HG03097 (cell line): ENCODE data around the gene TRAF1.
A peak's percentile ranks its signal among the peaks of the same experiment; 100 is the strongest.

ENCODE experiments used
- ATAC-seq: cut with Tn5 transposase; IDR thresholded peaks from one replicate; pipeline ENCODE4 v1.9.1; 2021; ENCODE audit not compliant: unreplicated experiment, low FRiP score

Gene TRAF1

DNA sequence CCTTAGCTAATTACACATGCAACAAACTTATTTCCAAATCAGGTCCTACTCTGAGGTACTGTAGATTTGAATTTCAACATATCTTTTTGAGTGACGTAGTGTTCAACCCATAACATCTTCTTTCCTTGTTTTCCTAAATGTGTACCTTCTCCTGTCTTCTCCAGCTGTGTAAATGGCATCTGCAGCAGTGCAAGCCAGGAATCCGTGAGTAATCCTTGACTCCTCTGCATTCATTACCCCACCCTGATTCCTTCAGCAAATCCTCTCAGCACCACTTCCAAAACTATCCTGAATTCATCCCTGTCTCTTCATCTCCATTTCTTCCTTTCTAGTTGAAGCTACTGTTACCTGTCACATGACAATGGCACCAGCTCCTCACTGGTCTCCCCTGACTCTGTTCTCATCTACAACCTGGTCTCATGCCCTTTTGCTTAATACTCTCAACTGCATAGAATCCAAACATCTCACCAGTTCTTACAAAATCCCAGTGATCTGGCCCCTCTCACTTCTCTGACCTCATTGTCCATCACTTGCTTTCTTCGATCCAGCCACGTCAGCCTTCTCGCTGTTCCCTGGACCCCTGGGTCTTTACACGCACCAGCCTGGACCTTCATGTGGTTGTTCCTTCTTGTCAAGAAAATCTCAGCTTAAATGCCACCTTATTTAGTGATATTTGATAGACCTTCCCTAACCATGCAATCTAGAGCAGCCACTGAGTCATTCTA lies 14.6 kb upstream of the TRAF1 start:
- ATAC-seq, result no peak

DNA sequence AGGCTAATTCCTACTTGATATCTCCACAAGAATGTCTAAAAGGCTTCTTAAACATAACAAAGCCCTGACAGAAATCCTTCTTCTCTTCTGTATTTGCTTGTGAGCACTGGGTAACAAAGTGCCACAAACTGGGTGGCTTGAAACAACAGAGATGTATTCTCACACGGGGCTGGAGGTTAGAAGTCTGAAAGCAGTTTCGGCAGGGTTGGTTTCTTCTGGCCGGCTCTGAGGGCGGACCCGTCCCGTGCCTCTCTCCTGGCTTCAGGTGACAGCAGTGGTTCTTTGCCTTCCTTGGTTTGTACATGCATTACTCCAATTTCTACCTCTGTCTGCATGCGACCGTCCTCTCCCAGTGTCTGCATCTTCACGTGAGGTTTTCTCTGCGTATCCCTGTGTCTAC lies 14.0 kb upstream of the TRAF1 start:
- ATAC-seq, result no peak

DNA sequence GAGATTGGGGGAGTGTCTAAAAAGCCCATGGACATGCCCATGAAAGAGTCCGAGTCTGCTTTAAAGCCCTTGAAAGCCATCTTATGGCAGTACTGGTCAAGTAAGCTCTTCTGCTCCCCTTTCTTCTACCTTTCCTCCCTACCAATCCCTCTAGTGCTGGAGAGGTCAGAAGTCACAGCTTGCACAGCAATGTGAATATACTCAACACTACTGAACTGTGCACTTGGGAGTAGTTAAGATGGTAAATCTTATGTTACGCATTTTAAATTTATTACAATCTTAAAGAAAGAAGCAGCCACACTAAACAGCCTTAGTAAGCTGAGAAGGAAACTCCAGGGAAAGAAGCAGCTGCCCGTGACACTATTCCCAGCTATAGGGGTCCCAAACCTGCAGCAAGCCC lies 12.3 kb upstream of the TRAF1 start:
- ATAC-seq, result no peak

DNA sequence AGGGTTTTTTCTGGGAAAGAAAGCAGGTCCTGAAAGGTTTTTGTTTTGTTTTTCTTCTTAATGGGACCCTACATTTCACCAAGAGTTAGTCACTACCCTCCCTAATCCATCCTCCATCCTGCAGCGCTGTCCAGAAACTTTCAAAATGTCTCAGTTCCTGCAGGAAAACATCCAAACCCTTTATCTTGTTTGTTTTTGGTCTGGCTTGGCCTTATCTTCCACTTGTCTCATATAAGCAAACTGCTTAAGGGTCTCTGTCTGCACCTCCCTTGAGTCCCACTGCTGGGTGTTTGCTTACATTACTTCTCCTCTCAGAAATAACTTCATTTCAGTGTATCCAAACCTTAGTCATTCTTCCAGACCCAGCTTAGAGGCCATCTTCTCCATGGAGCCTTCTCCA lies 11.0 kb upstream of the TRAF1 start:
- ATAC-seq, result no peak

DNA sequence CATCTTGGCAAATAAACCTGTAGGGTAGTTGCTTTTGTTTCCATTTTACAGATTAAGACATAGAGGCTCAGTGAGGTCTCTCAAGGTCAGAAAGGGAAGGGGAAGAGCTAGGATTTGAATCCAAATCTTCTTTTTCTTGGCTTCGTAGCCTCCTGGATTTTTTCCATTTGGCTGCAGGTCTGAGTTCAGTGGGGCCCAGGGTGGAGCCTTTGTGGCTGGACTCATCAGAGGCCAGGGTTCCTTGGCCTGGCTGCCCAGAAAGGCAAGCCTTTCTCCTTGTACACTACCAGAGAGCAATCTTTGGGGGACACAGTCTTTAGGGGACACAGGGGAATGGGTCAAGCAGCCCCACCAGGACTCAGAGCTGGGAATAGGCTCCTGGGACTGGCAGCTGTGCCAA lies 10.5 kb upstream of the TRAF1 start:
- ATAC-seq, result no peak

DNA sequence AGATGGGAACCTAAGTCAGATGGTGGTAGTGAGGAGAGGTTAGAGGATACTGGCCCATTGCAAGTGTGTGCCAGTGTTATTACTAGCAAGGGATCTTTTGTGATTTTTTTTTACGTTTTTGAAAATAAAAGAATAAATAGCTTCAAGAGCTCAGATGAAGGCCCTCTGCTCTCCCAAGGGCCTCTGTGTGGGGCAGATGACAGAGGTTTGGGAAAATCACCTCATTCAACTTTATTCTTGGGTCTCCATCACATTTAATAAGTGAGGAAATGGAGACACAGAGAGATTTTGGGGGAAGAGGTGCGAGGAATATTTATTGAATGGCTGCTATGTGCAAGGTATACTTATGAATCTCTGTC lies 10.1 kb upstream of the TRAF1 start:
- no peak for ATAC-seq

DNA sequence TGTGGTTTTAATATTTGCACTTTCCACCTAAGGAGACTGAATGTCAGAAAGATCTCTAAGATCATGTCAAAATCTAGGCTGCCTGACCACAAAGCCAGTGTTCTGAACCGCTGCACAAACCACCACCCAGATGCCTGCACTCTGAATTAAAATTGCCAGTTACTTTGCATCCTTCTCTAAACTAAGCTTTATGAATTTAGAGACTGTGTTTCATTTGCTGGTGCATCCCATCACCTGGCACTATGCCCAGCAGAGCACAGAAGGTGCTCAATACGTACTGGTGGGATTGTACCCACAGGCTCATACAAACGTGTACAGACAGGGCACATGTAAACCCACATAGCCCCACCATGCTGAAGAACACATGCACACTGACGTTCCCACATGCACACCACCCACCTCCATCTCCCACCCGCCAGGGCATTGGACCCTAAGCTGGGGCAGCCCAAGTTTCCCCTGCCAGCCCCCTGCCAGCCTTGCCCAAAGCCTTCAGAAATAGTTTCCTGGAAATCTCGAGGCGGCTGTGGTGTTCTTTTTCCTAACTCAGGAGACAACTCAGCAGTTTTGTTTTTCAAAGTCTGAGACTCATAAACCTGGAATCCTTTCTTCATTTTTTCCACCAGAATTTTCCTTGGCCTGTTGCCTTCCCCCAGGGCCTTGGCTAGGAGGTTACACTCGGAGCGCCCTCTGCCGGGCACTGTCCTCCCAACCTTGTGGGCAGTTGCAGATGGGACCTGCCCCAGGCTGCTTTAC lies 9.6 kb upstream of the TRAF1 start:
- no peak for ATAC-seq

DNA sequence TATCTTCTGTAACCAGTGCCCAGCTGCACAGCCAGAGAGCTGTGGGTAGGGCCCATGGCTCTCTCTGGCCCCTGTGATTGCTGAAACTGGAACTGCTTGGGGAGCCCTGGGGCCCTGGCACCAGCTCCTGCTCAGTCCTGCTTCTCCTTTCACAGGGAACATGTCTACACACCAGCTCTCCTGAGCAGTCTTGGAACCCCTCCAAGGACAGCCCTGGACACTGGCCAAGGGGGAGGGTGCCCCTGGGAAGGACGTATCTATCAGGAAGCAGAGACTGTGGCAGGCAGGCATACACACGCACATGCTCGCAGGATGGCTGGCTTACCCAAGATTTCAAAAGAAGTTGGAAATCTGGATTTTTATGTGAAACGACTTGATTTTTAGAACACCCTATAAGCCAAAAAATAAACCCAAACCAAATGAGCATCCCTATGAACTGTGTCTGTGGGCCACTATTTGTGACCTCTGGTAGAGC lies 8.8 kb upstream of the TRAF1 start:
- no peak for ATAC-seq

DNA sequence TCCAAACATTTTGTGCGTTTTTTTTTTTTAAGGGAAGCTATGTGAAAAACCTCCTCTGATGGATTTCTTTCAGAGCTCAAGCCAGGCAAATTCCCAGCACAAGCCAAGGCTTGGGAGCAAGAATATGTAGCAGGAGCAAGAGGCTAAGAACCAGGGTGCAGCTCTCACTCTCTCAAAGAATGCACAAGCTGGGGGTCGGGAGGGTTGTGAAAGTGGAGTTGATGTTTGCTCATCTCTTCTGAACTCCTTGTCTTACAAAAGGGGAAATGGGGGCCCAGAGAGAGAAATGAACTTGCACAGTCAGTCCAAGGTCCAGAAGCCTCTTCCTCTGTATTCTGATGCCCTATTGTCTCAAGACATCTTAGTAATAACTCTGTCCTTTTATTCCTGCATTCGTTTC lies 7.7 kb upstream of the TRAF1 start:
- ATAC-seq, result no peak

DNA sequence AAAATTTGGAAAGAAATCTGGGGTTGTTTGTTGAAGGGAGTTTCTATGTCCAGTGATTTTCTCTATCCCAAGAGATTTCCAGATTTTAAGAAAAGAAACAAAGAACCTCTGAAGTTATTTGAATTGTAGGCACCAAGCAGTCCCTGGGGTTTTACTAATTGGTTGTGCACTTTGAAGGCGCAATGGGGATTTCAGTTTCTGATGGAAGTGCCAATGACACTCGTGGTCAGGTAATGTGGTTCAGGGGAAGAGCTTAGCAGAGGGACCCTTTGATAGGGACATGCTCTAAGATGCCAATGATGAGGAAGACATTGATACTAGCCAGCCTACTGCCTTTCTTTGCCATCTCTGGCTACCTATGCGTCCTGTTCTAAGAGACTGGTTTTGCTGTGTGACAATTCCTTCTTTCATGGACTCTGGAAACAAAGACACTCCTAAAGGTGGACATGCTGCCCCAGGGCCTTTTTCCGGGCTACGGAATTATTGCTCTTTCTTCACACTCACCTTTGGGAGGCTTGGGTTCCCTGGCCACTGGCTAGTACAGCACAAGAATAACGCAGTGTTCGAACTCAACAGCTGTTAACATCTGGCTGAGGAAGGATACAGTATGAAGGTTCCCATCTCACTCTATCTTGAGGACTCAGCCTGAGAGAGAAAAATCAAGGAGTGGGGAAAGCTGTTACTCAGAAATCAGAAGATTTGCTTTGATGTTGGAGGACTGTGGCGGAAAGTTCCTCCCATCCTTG lies 6.9 kb upstream of the TRAF1 start:
- ATAC-seq, result no peak

DNA sequence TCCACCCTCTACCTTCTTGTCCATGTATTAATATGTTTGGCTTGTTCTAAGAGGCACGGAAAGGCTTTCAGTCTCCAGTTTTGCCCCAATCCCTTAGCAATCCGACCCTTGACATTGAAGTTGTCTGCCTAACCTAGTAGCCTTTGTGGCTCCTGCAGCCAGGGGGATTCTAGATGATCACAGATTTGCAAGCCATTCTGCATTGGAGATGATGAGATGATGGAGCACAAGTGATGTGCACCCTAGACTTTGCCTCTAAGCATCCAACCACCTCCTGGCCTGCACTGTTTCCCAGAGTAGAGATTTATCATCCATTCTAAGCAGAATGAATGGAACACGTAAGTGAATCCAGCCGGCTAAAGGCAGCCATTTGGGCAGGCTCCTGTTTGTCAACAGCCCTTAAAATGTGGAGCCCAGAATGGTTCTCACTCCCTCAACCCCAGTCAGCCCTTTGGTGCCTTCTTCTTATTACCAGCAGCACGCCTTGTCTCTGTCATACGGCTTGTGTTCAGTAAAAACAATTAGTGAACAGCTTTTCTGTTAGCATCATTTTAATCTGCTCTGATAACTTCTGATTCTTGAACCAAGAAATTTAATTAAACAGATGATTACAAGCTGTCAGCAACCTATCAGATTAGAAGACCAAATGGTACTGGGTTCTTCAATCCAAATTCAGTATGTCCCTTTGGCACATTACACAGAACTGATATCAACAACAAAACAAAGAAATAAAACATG lies 5.7 kb upstream of the TRAF1 start:
- no peak for ATAC-seq

DNA sequence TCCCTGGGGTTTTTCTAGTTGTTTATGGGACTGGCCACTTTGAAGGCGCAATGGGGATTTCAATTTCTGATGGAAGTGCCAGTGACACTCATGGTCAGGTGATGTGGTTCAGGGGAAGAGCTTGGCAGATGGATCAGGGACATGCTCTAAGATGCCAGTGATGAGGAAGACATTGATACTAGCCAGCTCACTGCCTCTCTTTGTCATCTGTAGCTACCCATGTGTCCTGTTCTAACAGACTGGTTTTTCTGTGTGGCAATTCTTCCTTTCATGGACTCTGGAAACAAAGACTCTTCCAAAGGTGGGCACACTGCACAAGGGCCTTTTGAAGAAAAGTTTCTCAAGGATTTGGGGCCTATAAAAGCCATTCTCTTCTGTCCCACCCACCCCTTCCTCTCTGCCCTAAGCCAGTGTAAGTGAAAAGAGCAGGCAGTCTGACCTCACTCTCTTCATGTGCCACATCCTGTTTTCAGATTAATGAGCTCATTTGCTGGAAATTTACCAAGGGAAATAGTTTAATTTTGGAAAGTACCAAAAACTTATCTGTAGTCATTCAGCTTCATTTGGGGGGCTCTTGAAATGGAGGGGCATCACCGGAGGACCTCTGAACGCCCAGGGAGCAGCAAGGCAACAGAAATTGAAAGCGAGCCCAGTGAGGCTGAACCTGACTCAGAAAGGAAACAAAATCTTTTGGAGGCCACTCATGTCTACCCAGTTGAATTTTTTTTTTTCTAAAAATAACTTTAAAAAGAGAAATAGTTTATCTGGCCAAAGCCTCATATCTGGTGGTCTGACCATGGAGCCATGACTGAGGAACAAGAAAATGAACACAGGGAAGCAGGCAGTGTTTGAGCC lies 4.9 kb upstream of the TRAF1 start:
- peak; percentile 41 for ATAC-seq

DNA sequence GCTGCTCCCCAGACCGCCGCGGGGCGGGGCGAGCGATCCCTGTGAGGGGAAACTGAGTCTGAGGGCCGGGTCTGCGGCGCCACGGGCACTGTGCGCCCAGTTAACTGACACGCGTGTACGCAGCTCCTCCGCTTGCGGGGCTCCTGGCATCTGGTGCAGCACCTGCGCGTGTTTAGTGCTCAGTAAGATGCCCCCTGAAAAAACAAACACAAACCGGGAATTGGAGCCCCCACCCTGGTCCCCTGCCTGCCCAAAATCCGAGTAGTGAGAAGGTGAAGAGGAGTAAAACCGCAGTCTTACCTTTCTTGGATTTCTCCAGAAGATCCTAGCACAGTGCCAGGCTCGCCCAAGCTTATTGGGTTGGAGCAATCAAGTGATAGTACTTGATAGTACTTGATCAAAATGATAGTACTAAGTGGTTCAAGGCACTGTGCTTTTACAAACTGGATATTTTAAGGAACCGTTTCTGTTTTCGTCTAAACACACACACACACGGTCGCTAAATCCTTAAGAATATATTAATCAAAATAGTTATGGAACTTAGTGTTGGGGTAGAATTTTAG lies 2.7 kb upstream of the TRAF1 start:
- ATAC-seq, result no peak

DNA sequence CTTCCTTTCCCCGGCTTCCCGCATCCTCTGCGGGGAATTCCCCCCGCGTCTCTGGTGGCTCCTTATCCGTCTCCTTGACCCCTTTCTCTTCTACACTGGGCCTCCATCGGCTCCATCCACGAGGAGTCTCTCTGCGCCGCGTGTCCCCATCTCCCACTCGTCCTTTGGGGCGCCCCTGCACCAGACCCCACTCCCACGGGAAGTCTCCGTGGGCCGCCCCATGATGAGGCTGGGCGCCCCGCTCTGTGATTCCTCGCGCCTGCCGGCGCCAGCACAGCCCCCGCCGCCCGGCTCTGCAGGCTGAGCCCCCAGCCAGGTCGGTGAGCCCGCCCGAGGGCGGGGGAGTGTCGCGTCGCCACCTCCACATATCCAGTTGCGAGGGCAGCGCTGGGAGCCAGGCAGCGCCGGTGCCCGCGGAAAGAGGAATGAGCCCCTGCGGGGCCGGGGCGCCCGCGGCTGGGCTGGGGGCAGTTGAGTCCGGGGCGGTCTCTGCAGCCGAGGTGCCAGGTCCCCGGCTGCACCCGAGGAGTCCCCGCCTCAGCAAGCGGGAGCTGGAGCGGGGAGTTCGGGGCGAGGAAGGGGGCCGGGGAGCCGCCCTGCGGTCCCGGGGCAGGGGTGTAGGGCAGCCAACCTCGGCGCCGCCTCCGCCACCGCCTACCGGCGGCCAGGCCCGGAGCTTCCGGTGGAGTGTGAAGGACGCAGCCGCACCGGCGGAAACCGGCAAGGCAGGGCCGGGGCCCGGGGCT lies 2.1 kb upstream of the TRAF1 start:
- peak; percentile 38 for ATAC-seq

DNA sequence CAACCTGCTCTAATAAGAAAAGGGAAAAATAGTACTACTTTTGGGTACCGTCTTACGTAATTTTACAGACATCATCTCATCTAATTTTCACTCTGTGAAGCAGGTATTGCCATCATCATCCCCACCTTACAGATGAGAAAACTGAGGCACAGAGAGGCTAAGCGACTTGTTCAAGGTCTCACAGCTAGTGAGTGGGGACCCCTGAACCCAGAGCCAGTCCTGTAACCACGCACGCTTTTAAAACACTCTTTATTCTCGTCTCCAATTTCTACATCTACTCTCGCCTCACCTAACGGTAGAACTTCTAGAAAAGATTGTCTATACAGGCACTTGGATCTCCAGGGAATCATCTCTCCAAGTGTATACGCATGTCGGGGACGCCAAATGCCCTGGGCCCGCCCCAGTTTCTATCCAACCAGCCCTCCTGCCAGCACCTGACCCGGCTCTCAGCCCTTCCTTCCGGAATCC lies 1.5 kb upstream of the TRAF1 start:
- ATAC-seq, result no peak

DNA sequence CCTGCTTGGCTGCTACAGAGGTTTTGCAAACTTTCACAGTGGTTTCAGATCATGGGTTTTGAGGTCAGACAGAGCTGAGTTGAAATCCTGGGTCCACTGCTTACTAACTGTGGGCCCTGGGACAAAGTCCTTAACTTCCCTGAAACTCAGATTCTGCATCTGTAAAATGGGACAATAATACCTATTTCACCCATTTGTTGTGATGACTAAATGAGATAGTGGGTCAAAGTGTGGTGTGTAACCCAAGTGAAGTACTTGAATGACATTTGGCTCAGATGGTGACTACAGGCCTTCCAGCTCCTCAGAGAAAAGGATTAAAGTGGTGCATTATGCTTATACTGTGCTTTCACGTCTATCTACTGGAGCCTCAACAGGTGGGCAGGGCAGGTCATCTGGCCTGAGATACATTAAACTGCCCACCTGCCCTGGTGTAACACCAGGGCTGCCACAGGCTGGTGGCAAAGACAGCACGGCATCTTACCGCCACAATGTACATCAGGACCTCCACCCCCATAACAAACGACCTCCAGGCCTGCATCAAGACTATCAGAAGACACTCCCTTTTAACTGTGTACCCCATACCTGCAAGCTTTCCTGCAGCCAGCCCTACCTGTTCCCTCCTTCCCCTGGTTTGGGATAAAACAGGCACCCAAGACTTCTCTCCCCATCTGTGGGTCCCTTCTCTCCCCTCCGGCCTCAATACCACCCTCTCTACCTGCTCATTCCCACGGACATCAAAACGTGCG lies 846 bp upstream of the TRAF1 start:
- no peak for ATAC-seq

DNA sequence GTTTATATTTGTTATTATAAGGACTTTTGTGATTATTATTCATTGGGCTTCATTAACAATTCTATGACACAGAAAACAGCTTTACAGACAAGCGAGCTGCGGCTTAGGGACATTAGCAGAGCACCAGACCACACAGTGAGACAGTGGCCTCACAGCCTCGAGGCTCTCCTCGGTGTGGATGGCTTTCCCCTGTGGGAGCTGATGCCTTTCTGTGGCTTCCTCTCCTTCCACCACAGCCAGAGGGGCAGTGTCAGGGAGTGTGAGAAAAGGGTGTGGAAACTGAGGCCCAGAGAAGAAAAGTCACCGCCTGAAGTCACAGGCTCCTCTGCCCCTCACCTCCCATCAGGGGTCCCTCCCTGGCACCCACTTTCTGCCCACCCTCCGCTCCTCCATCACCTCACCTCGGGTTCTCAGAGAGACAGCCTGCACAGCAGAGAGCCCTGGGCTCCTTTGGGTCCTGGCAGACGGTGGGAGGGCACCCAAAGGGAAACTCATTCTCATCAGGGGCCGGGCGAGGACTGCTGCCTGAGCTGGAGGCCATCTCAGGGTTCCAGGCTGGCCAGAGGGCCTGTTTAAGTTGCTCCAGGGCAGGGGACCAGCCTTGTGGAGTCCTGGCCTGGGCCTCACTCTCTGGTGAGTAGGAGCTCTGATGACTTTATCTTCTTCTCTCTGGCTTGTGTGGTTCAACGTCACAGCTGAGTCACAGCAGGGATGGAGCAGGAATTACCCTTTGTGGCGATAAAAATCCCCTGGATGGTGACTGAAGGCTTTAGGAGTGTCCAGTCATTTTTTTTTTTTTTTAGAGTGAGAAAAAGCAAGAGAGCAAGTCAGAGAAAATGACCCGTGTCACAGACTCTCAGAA lies 830 bp downstream of the TRAF1 start:
- ATAC-seq, result peak; percentile 33
